ENCODE data around the gene SRP68.

GRCh38 chr17:76034428-76035350, 37.6 kb downstream of the SRP68 start:
- TF ChIP-seq EZH2 (IDR thresholded peaks at IDR 0.05) (no peak), POLR2AphosphoS5 (IDR thresholded peaks at IDR 0.05; ENCODE audit: borderline replicate concordance, low read depth, low read length) (no peak)
